ENCODE data around the gene ULK4.

ULK4 gene

GRCh38 chr3:41569632-41570305 lies 392.1 kb downstream of the ULK4 start:
- TF ChIP-seq CTCF (IDR thresholded peaks at IDR 0.05): no peak

- TF ChIP-seq CTCF (IDR thresholded peaks at IDR 0.05): no peak
These were observed 395.9 kb downstream of the ULK4 start for GRCh38 chr3:41565948-41566514.

GRCh38 chr3:41565003-41565402 lies 396.9 kb downstream of the ULK4 start:
- TF ChIP-seq CTCF (IDR thresholded peaks at IDR 0.05): no peak

- TF ChIP-seq CTCF (IDR thresholded peaks at IDR 0.05): no peak
These were observed 428.9 kb downstream of the ULK4 start for GRCh38 chr3:41532976-41533375.

- TF ChIP-seq CTCF (IDR thresholded peaks at IDR 0.05): no peak
These were observed 434.8 kb downstream of the ULK4 start for GRCh38 chr3:41526995-41527573.

GRCh38 chr3:41525303-41526064 lies 436.4 kb downstream of the ULK4 start:
- no peak for TF ChIP-seq CTCF (IDR thresholded peaks at IDR 0.05)

- TF ChIP-seq CTCF (IDR thresholded peaks at IDR 0.05): no peak
These were observed 438.0 kb downstream of the ULK4 start for GRCh38 chr3:41523897-41524296.
